Measurements from ENCODE around the gene C15orf61.

DNA sequence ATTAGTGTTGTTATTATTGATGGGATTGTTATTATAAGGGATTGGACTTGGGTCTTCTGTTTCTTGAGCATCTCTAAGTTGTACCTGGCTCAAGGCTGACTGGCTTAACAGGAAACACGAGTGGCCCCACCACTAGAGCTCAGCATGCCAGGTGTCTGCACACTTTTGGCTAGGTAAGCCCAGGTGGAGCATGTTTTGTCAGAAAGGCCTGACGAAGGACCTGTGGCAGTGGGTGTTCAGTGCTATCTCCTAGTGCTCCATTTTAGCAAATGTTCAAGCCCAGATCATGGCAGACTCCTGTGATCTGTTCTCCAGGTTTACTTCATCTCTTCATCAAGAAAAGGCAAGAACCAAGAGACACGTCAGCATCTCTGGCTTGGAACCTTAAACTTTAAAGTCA lies 24.9 kb downstream of the C15orf61 start:
- TF ChIP-seq, protein P1, sequence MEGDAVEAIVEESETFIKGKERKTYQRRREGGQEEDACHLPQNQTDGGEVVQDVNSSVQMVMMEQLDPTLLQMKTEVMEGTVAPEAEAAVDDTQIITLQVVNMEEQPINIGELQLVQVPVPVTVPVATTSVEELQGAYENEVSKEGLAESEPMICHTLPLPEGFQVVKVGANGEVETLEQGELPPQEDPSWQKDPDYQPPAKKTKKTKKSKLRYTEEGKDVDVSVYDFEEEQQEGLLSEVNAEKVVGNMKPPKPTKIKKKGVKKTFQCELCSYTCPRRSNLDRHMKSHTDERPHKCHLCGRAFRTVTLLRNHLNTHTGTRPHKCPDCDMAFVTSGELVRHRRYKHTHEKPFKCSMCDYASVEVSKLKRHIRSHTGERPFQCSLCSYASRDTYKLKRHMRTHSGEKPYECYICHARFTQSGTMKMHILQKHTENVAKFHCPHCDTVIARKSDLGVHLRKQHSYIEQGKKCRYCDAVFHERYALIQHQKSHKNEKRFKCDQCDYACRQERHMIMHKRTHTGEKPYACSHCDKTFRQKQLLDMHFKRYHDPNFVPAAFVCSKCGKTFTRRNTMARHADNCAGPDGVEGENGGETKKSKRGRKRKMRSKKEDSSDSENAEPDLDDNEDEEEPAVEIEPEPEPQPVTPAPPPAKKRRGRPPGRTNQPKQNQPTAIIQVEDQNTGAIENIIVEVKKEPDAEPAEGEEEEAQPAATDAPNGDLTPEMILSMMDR (IDR thresholded peaks at IDR 0.05; ENCODE audit: low read depth, low read length, missing input control), result no peak
- TF ChIP-seq, protein P2, sequence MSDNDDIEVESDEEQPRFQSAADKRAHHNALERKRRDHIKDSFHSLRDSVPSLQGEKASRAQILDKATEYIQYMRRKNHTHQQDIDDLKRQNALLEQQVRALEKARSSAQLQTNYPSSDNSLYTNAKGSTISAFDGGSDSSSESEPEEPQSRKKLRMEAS (IDR thresholded peaks at IDR 0.05), result no peak
- TF ChIP-seq YY1 (IDR thresholded peaks at IDR 0.05) (no peak), TAF1 (conservative IDR thresholded peaks at IDR 0.05) (no peak), FOXA2 (IDR thresholded peaks at IDR 0.05) (no peak), RAD21 (IDR thresholded peaks at IDR 0.05) (no peak), FOXA1 (IDR thresholded peaks at IDR 0.05) (no peak), GABPA (IDR thresholded peaks at IDR 0.05 in 1 of 2, conservative IDR thresholded peaks at IDR 0.05 in 1 of 2) (no peak), NR2F2 (IDR thresholded peaks at IDR 0.05) (no peak), SP1 (IDR thresholded peaks at IDR 0.05) (no peak), HNF4G (IDR thresholded peaks at IDR 0.05) (no peak)
- TF ChIP-seq, protein P3, sequence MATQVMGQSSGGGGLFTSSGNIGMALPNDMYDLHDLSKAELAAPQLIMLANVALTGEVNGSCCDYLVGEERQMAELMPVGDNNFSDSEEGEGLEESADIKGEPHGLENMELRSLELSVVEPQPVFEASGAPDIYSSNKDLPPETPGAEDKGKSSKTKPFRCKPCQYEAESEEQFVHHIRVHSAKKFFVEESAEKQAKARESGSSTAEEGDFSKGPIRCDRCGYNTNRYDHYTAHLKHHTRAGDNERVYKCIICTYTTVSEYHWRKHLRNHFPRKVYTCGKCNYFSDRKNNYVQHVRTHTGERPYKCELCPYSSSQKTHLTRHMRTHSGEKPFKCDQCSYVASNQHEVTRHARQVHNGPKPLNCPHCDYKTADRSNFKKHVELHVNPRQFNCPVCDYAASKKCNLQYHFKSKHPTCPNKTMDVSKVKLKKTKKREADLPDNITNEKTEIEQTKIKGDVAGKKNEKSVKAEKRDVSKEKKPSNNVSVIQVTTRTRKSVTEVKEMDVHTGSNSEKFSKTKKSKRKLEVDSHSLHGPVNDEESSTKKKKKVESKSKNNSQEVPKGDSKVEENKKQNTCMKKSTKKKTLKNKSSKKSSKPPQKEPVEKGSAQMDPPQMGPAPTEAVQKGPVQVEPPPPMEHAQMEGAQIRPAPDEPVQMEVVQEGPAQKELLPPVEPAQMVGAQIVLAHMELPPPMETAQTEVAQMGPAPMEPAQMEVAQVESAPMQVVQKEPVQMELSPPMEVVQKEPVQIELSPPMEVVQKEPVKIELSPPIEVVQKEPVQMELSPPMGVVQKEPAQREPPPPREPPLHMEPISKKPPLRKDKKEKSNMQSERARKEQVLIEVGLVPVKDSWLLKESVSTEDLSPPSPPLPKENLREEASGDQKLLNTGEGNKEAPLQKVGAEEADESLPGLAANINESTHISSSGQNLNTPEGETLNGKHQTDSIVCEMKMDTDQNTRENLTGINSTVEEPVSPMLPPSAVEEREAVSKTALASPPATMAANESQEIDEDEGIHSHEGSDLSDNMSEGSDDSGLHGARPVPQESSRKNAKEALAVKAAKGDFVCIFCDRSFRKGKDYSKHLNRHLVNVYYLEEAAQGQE (IDR thresholded peaks at IDR 0.05), result no peak
- TF ChIP-seq, protein P4, sequence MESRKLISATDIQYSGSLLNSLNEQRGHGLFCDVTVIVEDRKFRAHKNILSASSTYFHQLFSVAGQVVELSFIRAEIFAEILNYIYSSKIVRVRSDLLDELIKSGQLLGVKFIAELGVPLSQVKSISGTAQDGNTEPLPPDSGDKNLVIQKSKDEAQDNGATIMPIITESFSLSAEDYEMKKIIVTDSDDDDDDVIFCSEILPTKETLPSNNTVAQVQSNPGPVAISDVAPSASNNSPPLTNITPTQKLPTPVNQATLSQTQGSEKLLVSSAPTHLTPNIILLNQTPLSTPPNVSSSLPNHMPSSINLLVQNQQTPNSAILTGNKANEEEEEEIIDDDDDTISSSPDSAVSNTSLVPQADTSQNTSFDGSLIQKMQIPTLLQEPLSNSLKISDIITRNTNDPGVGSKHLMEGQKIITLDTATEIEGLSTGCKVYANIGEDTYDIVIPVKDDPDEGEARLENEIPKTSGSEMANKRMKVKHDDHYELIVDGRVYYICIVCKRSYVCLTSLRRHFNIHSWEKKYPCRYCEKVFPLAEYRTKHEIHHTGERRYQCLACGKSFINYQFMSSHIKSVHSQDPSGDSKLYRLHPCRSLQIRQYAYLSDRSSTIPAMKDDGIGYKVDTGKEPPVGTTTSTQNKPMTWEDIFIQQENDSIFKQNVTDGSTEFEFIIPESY (IDR thresholded peaks at IDR 0.05), result no peak
- TF ChIP-seq, protein P5, sequence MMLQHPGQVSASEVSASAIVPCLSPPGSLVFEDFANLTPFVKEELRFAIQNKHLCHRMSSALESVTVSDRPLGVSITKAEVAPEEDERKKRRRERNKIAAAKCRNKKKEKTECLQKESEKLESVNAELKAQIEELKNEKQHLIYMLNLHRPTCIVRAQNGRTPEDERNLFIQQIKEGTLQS (IDR thresholded peaks at IDR 0.05), result no peak
